ENCODE data around the gene ASB10.

The ASB10 gene

DNA sequence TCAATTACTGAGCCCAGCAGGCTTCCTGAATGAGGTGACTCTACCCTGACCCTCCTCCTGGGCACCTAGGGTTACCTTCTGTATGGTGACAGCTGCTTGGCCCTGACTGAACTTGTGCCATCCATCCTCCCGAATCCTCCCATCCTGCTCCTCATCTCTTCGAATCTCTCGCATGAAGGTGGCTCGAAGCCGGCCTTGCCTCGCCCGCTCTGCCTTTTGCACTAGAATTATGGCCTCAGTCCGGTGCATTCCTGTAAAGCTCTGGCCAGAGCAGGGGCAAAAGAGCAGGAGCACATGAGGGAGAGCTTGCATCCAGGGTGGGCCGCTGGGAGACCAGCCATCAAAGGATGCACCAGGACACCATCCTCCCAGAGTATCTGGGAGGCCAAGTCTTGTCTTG, 15.8 kb upstream of the ASB10 start:
- TF ChIP-seq, protein P1, sequence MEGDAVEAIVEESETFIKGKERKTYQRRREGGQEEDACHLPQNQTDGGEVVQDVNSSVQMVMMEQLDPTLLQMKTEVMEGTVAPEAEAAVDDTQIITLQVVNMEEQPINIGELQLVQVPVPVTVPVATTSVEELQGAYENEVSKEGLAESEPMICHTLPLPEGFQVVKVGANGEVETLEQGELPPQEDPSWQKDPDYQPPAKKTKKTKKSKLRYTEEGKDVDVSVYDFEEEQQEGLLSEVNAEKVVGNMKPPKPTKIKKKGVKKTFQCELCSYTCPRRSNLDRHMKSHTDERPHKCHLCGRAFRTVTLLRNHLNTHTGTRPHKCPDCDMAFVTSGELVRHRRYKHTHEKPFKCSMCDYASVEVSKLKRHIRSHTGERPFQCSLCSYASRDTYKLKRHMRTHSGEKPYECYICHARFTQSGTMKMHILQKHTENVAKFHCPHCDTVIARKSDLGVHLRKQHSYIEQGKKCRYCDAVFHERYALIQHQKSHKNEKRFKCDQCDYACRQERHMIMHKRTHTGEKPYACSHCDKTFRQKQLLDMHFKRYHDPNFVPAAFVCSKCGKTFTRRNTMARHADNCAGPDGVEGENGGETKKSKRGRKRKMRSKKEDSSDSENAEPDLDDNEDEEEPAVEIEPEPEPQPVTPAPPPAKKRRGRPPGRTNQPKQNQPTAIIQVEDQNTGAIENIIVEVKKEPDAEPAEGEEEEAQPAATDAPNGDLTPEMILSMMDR (IDR thresholded peaks at IDR 0.05; ENCODE audit: low read depth, low read length) = no peak
- no peak for DNase-seq (ENCODE audit: extremely low read depth, low read depth)

DNA sequence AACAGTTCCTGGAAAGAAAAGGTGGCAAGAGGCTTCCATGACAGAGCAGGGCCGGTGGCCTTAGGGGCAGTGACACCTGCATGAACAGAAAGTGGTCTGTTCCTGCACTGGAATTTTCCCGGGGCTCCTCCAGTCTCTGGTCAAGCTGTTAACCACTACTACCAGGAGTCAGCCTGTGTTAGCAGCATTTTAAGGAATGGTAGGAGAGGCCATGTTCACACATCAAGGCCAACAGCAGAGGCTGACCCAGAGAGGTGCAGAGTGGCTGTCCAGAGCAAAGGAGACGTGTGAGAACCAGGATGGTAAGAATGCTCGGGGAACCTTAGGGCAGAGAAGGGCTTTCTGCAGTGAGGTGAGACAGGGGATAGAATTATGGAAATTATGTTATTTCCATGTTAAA, 14.7 kb upstream of the ASB10 start:
- TF ChIP-seq, protein P1 (IDR thresholded peaks at IDR 0.05; ENCODE audit: low read depth, low read length) = no peak
- no peak for DNase-seq (ENCODE audit: extremely low read depth, low read depth)

DNA sequence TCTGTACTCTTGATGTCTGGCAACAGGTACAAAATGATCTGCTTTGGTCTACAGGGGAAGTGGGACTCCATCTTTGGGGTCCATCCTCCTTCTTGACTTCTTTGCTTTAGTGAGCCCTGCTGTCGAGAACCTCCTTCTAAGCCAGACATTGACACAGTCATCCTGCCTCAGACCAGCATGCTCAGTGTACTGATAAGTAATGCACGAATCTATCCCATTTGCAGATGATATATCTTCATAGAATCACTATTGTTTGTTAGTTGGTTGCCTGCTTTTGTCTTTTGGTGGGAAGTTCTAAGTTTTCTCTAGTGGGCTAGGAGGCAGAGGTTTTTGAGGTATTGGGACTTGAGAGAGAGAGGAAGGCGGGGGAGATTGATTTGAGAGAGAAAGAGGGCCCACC, 14.3 kb upstream of the ASB10 start:
- no peak for DNase-seq (ENCODE audit: extremely low read depth, low read depth)
- TF ChIP-seq, protein P1 (IDR thresholded peaks at IDR 0.05; ENCODE audit: low read depth, low read length) = no peak

DNA sequence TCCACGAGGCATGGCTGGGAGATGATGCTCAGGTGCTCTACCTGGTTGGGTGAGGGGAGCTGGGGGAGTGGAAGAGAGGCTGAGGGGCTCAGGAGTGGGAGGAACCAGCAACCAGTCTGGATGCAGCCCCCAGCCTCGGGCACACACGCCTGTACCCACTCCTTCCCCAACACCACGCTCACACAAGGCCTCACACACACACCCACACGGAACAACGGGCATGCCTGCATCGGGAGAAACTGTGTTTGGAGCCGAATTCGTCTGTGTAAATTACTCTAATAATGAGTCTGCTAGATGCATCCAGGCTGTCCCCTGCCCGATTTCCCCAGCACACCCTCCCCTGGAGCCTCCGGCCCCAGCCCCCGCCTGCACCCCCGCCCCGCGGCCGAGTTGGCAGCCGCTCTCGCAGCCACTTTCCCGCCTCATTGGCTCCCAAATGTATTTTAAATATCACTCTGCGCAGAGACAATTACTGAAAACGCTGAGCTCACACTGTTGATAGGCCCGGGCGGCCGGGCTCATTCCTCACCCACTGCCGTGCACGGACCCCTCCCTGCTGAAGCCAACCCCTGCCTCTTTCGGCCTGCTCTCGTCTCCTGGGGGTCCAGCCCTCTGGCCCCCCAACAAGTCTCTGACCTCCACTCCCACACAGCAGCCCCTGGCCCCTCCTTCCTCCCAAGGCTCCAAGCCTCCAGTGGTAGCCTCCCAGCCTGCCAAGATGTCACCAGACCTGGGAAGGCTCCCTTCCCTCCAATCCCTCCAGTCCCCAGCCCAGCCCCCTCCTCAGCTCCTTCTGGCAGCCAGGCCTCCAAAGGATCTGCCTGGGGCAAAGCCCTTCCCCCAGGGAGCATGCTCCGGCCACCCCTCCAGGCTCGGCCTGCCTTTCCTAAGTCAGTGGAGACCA, 12.1 kb upstream of the ASB10 start:
- no peak for DNase-seq (ENCODE audit: extremely low read depth, low read depth)
- TF ChIP-seq, protein P1 (IDR thresholded peaks at IDR 0.05; ENCODE audit: low read depth, low read length) = no peak

DNA sequence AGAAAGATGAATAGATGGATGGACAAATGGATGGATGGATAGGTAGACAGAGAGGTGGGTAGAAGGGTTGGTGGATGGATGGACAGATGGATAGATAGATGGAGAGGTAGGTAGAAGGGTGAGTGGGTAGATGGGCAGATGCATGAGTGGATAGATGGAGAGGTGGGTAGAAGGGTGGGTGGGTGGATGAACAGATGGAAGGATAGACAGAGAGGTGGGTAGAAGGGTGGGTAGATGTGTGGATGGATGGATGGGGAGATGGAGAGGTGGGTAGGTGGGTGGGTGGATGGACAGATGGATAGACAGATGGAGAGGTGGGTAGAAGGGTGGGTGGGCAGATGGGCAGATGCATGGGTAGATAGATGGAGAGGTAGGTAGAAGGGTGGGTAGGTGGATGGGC, 10.9 kb upstream of the ASB10 start:
- TF ChIP-seq, protein P1 (IDR thresholded peaks at IDR 0.05; ENCODE audit: low read depth, low read length) = no peak
- no peak for DNase-seq (ENCODE audit: extremely low read depth, low read depth)

DNA sequence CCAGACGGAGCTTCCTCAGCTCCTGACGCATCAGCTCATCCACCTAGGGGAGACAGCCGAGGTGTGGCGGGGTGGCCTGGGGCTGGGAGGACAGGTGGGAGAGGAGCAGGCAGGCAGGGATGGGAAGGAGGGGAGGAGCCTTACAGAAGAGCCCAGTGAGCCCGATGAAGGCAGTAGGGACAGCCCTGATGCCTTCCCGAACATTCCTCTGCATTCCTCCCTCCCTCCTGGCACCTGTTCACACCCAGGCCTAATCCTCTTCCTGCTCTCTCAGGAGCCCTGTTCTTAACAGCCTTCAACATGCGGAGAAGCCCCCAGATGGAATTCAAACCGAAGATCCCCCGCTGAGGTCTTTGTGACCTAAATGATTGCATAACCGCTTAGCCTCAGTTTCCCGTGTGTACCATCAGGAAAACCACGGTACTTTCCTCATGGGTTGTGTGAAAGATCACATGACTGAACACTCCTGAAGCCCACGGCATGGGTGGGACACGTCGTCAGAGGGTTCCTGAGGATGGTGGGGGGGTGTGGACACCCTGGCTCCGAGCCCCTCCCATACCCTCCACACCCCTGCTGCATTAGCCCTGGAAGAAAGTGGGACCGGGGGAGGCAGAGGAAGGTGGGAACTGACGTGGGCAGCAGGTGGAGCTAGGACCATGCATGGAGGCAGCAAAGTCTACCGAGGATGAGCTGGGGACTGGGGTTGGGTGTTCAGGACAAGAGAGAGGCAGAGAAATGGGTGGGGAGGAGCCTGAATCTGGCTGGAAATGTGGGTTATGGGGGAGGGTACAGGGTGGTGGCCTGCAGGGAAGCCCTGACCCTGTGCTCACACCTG, 8.8 kb upstream of the ASB10 start:
- no peak for DNase-seq (ENCODE audit: extremely low read depth, low read depth)
- TF ChIP-seq, protein P1 (IDR thresholded peaks at IDR 0.05; ENCODE audit: low read depth, low read length) = no peak

DNA sequence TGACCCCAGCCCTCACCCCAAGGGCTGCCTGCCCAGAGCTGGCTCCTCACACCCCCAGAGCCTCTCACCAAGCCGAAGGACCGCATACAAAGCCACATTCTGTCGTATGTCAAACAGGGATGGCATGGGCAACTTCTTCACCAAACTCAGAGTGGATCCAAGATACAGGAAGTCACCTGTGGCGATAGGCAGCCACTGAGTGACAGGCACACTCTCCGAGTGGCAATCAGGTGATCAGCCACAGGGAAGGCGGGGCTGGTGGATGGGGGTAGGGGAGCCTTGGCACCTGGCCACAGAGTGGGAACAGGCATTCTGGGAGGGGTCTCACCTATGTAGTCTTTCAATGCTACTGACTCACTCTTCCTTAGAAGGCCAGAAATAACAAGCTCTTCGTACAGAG, 7.1 kb upstream of the ASB10 start:
- no peak for DNase-seq (ENCODE audit: extremely low read depth, low read depth)
- TF ChIP-seq, protein P1 (IDR thresholded peaks at IDR 0.05; ENCODE audit: low read depth, low read length) = no peak
